ENCODE results near the gene CRADD. TPM values are rescaled to one million over a fixed set of nuclear protein-coding genes. Genes with fewer than 3 reads are reported as not detected.
"Not testable (repeated sequence)": the region's sequence is repeated elsewhere in the genome, so short reads cannot be mapped to it uniquely, and the experiment has no call there.

Gene CRADD
- total RNA-seq, 1 donor from 2014 or later, result 9.8 TPM

DNA sequence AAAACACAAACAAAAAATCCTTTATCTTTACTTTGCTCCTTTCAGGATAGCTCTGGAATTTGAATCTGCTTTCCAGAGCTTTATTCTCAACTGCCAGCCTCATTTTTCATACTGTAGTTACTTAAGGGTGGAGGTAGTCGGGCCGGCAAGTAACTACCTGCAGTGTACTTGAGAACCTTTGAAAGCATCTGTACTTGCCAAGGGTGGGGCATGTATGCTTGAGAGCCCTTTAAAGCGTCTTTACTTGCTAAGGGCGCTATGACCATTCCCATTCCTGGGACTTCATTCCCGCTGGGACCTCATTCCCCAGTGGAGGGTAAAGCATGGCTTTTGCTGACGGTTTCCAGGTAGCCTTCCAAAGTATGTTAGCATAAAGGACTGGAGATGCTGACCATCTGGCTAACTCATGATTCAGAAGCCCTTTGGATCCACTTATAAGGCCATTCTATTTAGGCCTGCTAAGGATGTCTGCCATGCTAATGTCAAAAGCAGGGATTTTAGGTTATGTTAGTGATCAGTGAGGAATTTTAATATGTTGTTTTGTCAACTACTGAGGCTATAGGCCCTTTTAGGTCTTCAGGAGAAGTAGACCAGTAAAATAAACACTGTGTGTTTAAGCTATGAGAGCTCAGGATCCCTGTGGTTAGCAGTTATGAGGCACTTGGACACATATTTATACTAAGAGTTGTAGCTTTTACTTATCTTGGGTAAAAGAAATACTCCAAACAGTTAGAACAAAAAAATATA lies 74.9 kb downstream of the CRADD start:
- peaks cover 23% of the 10 kb centered on the region for H3K4me1 Mint-ChIP-seq
- H3K27ac Mint-ChIP-seq (ENCODE audit: unreplicated experiment), result no peak overlapping the region
- H3K27me3 Mint-ChIP-seq (ENCODE audit: low read depth), result no peaks in the 10 kb centered on the region
- H3K9me3 Mint-ChIP-seq, result peaks cover 16% of the 10 kb centered on the region
- no peak overlapping the region for H3K4me3 Mint-ChIP-seq
- peaks cover 21% of the 10 kb centered on the region for H3K36me3 Mint-ChIP-seq (ENCODE audit: low read depth)
- TF ChIP-seq, protein P1, sequence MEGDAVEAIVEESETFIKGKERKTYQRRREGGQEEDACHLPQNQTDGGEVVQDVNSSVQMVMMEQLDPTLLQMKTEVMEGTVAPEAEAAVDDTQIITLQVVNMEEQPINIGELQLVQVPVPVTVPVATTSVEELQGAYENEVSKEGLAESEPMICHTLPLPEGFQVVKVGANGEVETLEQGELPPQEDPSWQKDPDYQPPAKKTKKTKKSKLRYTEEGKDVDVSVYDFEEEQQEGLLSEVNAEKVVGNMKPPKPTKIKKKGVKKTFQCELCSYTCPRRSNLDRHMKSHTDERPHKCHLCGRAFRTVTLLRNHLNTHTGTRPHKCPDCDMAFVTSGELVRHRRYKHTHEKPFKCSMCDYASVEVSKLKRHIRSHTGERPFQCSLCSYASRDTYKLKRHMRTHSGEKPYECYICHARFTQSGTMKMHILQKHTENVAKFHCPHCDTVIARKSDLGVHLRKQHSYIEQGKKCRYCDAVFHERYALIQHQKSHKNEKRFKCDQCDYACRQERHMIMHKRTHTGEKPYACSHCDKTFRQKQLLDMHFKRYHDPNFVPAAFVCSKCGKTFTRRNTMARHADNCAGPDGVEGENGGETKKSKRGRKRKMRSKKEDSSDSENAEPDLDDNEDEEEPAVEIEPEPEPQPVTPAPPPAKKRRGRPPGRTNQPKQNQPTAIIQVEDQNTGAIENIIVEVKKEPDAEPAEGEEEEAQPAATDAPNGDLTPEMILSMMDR (conservative IDR thresholded peaks at IDR 0.05), result no peak
- DNase-seq (ENCODE audit: low read depth, low spot score), result no peak

DNA sequence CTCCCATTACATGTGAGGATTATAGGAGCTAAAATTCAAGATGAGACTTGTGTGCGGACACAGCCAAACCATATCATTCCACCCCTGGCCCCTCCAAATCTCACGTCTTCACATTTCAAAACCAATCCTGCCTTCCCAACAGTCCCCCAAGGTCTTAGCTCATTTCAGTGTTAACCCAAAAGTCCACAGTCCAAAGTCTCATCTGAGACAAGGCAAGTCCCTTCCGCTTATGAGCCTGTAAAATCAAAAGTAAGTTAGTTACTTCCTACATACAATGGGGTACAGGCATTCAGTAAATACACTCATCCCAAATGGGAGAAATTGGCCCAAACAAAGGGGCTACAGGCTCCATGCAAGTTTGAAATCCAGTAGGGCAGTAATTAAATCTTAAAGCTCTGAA lies 76.1 kb downstream of the CRADD start:
- no peaks in the 10 kb centered on the region for H3K27me3 Mint-ChIP-seq (ENCODE audit: low read depth)
- TF ChIP-seq, protein P1 (conservative IDR thresholded peaks at IDR 0.05), result no peak
- H3K27ac Mint-ChIP-seq (ENCODE audit: unreplicated experiment), result no peak overlapping the region
- no peak overlapping the region for H3K4me3 Mint-ChIP-seq
- DNase-seq (ENCODE audit: low read depth, low spot score), result no peak
- H3K9me3 Mint-ChIP-seq, result peaks cover 16% of the 10 kb centered on the region
- H3K36me3 Mint-ChIP-seq (ENCODE audit: low read depth), result peaks cover 21% of the 10 kb centered on the region
- peaks cover 24% of the 10 kb centered on the region for H3K4me1 Mint-ChIP-seq

DNA sequence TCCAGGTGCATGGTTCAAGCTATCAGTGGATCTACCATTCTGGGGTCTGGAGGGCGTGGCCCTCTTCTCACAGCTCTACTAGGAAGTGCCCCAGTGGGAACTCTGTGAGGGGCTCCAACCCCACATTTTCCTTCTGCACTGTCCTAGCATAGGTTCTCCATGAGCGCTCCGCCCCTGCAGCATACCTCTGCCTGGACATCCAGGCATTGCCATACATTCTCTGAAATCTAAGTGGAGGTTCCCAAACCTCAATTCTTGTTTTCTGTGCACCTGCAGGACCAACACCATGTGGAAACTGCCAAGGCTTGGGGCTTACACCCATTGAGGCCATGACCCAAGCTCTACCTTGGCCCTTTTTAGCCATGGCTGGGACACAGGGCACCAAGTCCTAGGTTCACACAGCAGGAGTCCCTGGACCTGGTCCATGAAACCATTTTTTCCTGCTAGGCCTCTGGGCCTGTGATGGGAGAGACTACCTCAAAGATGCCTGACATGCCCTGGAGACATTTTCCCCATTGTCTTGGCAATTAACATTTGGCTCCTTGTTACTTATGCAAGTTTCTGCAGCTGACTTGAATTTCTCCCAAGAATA lies 76.8 kb downstream of the CRADD start:
- DNase-seq (ENCODE audit: low read depth, low spot score), result no peak
- TF ChIP-seq, protein P1 (conservative IDR thresholded peaks at IDR 0.05), result no peak
- H3K27me3 Mint-ChIP-seq (ENCODE audit: low read depth), result no peaks in the 10 kb centered on the region
- H3K4me3 Mint-ChIP-seq, result no peak overlapping the region
- peaks cover 21% of the 10 kb centered on the region for H3K36me3 Mint-ChIP-seq (ENCODE audit: low read depth)
- peaks cover 24% of the 10 kb centered on the region for H3K4me1 Mint-ChIP-seq
- peaks cover 16% of the 10 kb centered on the region for H3K9me3 Mint-ChIP-seq
- no peak overlapping the region for H3K27ac Mint-ChIP-seq (ENCODE audit: unreplicated experiment)

DNA sequence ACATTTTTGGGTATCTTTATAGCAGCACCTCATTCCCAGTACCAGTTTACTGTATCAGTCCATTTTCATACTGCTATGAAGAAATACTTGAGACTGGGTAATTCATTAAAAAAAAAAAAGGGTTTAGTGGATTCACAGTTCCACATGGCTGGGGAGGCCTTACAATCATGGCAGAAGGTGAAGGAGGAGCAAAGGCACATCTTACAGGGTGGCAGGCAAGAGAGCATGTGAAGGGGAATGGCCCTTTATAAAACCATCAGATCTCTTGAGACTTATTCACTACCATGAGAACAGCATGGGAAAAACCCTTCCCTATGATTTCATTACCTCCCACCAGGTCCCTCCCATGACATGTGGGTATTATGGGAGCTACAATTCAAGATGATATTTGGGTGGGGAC lies 77.7 kb downstream of the CRADD start:
- peaks cover 16% of the 10 kb centered on the region for H3K9me3 Mint-ChIP-seq
- peaks cover 26% of the 10 kb centered on the region for H3K4me1 Mint-ChIP-seq
- not testable (repeated sequence) for H3K4me3 Mint-ChIP-seq; H3K27ac Mint-ChIP-seq (ENCODE audit: unreplicated experiment); H3K27me3 Mint-ChIP-seq (ENCODE audit: low read depth); DNase-seq (ENCODE audit: low read depth, low spot score)
- H3K36me3 Mint-ChIP-seq (ENCODE audit: low read depth), result peaks cover 21% of the 10 kb centered on the region

DNA sequence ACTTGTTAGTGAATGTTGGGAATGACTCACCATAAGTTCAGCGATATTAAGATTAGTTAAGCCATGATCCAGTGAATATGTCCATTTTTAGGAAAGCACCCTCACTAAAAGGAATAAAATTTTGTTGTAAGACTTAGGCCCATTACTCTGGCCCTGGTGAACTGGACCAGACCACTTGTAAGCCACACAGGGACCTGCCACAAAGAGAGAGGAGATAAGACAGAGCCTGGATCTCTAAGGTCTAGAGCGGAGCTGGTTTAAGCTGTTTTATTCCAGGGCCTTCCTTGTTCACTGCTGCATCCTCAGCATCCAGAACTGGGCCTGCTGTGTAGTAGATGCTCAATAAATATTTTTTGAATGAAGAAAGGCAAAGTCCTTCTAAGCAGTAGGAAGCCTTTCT lies 79.1 kb downstream of the CRADD start:
- TF ChIP-seq, protein P1 (conservative IDR thresholded peaks at IDR 0.05), result no peak
- H3K4me3 Mint-ChIP-seq, result no peak overlapping the region
- H3K27ac Mint-ChIP-seq (ENCODE audit: unreplicated experiment), result no peak overlapping the region
- H3K9me3 Mint-ChIP-seq, result peaks cover 16% of the 10 kb centered on the region
- peaks cover 18% of the 10 kb centered on the region for H3K36me3 Mint-ChIP-seq (ENCODE audit: low read depth)
- DNase-seq (ENCODE audit: low read depth, low spot score), result no peak
- no peaks in the 10 kb centered on the region for H3K27me3 Mint-ChIP-seq (ENCODE audit: low read depth)
- H3K4me1 Mint-ChIP-seq, result peaks cover 29% of the 10 kb centered on the region
